GM20000 (cell line): Measurements from ENCODE around the gene CD8B2.
"Not testable (repeated sequence)": the region's sequence is repeated elsewhere in the genome, so short reads cannot be mapped to it uniquely, and the experiment has no call there.

Experiments used
- DNase-seq: peaks from one replicate; pipeline ENCODE4 v3.0.0; 2012; ENCODE audit warnings: low spot score
- CTCF ChIP-seq: IDR thresholded peaks from 2 replicates; pipeline ENCODE4 v1.5.1; 2012; ENCODE audit warnings: mild to moderate bottlenecking, control low read depth; ENCODE audit errors: extremely low read depth, missing control alignments

Gene CD8B2

DNA sequence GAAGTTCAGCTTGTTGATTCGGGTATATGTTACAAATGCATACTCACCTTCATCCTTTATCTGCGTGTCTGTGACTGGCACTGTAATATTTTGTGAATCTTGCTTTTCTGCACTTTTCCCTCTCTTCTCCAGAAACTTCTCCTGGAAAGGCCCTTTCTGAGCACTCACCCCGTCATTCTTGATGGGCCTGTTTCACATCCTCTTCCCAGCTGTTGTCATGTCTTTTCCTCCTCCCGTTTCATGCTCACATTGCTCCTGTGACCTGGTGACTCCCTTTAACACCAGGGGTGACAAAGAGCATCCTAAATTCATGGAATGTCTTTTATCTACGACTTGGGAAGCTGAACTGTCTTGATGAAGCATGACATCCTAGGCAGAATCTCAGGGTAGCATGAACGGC is 65.8 kb downstream of the CD8B2 start:
- DNase-seq, result no peak
- TF ChIP-seq CTCF, result no peak

DNA sequence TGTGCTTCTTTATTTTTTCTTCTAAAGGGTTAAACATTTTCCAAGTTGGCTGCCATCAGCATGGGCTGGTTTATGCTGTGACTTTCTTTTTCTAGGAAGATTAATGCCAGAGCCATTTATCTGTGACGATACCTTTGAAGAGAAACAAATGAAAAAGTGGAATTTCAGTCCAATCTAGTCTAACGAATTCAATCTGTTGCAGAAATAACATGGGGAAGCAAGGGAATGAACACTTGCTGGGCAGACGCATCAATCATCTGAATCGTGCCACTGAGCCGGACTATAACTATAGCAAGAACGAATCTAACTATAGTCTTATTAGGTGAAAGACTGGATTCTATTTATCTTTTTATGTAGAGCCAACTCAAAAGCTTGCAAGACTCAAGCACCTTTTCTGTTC is 66.2 kb downstream of the CD8B2 start:
- TF ChIP-seq CTCF, result no peak
- no peak for DNase-seq

GRCh38 chr2:106554411-106554810 is 67.2 kb downstream of the CD8B2 start:
- DNase-seq, result no peak
- no peak for TF ChIP-seq CTCF

GRCh38 chr2:106555053-106555452 is 67.9 kb downstream of the CD8B2 start:
- DNase-seq, result no peak
- no peak for TF ChIP-seq CTCF

GRCh38 chr2:106559786-106560185 is 72.6 kb downstream of the CD8B2 start:
- DNase-seq, result not testable (repeated sequence)

DNA sequence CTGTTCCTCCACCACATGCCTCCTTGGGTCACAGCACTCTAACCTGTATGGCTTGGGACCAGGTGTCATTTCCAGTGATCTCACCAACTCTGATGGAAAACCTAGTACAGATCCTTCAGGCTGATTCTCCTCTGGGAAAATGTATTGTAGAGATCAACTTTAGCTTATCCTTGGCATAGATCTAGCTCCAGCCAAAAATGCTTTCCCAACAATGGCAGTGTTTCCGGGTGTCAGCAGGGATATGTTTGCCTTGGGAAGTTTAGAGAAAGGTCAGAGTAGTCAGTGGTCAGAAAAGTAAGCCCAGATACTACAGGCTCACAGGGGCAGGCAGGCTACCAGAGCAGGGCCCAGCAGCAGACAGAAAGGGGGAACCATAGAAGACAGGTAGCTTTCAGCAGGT is 73.6 kb downstream of the CD8B2 start:
- no peak for TF ChIP-seq CTCF
- no peak for DNase-seq

GRCh38 chr2:106561356-106561755 is 74.2 kb downstream of the CD8B2 start:
- TF ChIP-seq CTCF, result no peak
- DNase-seq, result no peak

- no peak for TF ChIP-seq CTCF
Measured at GRCh38 chr2:106561803-106562202, 74.6 kb downstream of the CD8B2 start.

More at GRCh38 chr2:106561803-106562202, 74.6 kb downstream of the CD8B2 start:
- no peak for DNase-seq
